WTC11 (cell line): Measurements from ENCODE around the gene FGF8. TPM values are rescaled to one million over a fixed set of nuclear protein-coding genes. Genes with fewer than 3 reads are reported as not detected.

Source experiments
- ATF2 ChIP-seq: sonication (generic); formaldehyde crosslinking; IDR thresholded peaks from 2 replicates; pipeline ENCODE4 v1.8.1; 2022; ENCODE audit warnings: low read depth, missing genetic modification reagents, borderline replicate concordance
- ATF3 ChIP-seq: sonication (generic); formaldehyde crosslinking; conservative IDR thresholded peaks from 2 replicates; pipeline ENCODE4 v1.8.1; 2022; ENCODE audit warnings: mild to moderate bottlenecking, missing genetic modification reagents
- E2F1 ChIP-seq: sonication (generic); formaldehyde crosslinking; IDR thresholded peaks from 2 replicates; pipeline ENCODE4 v1.8.0; 2022; ENCODE audit warnings: mild to moderate bottlenecking, missing genetic modification reagents
- FOXP1 ChIP-seq: sonication (generic); formaldehyde crosslinking; IDR thresholded peaks from 2 replicates; pipeline ENCODE4 v1.8.0; 2022; ENCODE audit warnings: missing genetic modification reagents, mild to moderate bottlenecking, moderate library complexity, borderline replicate concordance
- GABPB1 ChIP-seq: sonication (generic); formaldehyde crosslinking; IDR thresholded peaks from 2 replicates; pipeline ENCODE4 v1.8.1; 2023; ENCODE audit warnings: mild to moderate bottlenecking, missing genetic modification reagents
- HMGXB4 ChIP-seq: sonication (generic); formaldehyde crosslinking; IDR thresholded peaks from 2 replicates; pipeline ENCODE4 v1.8.1; 2023; ENCODE audit warnings: mild to moderate bottlenecking, moderate library complexity, missing genetic modification reagents
- JAZF1 ChIP-seq: fragments of 250-450 bp; sonication (Bioruptor Pico); IDR thresholded peaks from 2 replicates; pipeline ENCODE4 v1.9.0; 2021; ENCODE audit warnings: moderate library complexity, mild to moderate bottlenecking, inconsistent platforms
- JUN ChIP-seq: sonication (generic); formaldehyde crosslinking; IDR thresholded peaks from 2 replicates; pipeline ENCODE4 v1.8.0; 2023; ENCODE audit warnings: mild to moderate bottlenecking, missing genetic modification reagents
- NFE2L1 ChIP-seq: sonication (generic); formaldehyde crosslinking; IDR thresholded peaks from 2 replicates; pipeline ENCODE4 v1.8.1; 2023; ENCODE audit warnings: missing genetic modification reagents
- NR1H2 ChIP-seq: sonication (generic); formaldehyde crosslinking; IDR thresholded peaks from 2 replicates; pipeline ENCODE4 v1.9.0; 2021; ENCODE audit warnings: mild to moderate bottlenecking, moderate library complexity, missing genetic modification reagents
- NR2C2 ChIP-seq: sonication (generic); formaldehyde crosslinking; IDR thresholded peaks from 2 replicates; pipeline ENCODE4 v1.8.0; 2022; ENCODE audit warnings: mild to moderate bottlenecking, missing genetic modification reagents
- USF2 ChIP-seq: sonication (generic); formaldehyde crosslinking; IDR thresholded peaks from 2 replicates; pipeline ENCODE4 v1.8.1; 2023; ENCODE audit warnings: mild to moderate bottlenecking, missing genetic modification reagents, moderate library complexity
- ZNF138 ChIP-seq: sonication (generic); formaldehyde crosslinking; conservative IDR thresholded peaks from 2 replicates; pipeline ENCODE4 v1.8.1; 2022; ENCODE audit warnings: mild to moderate bottlenecking, moderate library complexity, missing genetic modification reagents
- ZNF232 ChIP-seq: sonication (generic); formaldehyde crosslinking; IDR thresholded peaks from 2 replicates; pipeline ENCODE4 v1.8.0; 2022; ENCODE audit warnings: mild to moderate bottlenecking, missing genetic modification reagents
- ZSCAN18 ChIP-seq: fragments of 250-450 bp; sonication (Bioruptor Pico); IDR thresholded peaks from 2 replicates; pipeline ENCODE4 v2.1.2; 2022; ENCODE audit warnings: mild to moderate bottlenecking, moderate library complexity
- total RNA-seq: library from RNA; stranded (reverse); gene quantifications from 3 replicates; pipeline ENCODE4 v1.2.3, GENCODE V29; 2021
- TF ChIP-seq, protein P1 (sequence below): sonication (generic); formaldehyde crosslinking; IDR thresholded peaks from 2 replicates; pipeline ENCODE4 v1.8.1; 2023; ENCODE audit warnings: mild to moderate bottlenecking, missing genetic modification reagents, borderline replicate concordance
- TF ChIP-seq, protein P2 (sequence below): sonication (generic); formaldehyde crosslinking; IDR thresholded peaks from 2 replicates; pipeline ENCODE4 v1.8.1; 2023; ENCODE audit warnings: mild to moderate bottlenecking, missing genetic modification reagents
- TF ChIP-seq, protein P3 (sequence below): sonication (generic); formaldehyde crosslinking; IDR thresholded peaks from 2 replicates; pipeline ENCODE4 v1.8.1; 2022; ENCODE audit warnings: mild to moderate bottlenecking, moderate library complexity, missing genetic modification reagents

FGF8 gene
- total RNA-seq, 1 experiment from 2014 or later = 28.9 TPM

- TF ChIP-seq, protein P1, sequence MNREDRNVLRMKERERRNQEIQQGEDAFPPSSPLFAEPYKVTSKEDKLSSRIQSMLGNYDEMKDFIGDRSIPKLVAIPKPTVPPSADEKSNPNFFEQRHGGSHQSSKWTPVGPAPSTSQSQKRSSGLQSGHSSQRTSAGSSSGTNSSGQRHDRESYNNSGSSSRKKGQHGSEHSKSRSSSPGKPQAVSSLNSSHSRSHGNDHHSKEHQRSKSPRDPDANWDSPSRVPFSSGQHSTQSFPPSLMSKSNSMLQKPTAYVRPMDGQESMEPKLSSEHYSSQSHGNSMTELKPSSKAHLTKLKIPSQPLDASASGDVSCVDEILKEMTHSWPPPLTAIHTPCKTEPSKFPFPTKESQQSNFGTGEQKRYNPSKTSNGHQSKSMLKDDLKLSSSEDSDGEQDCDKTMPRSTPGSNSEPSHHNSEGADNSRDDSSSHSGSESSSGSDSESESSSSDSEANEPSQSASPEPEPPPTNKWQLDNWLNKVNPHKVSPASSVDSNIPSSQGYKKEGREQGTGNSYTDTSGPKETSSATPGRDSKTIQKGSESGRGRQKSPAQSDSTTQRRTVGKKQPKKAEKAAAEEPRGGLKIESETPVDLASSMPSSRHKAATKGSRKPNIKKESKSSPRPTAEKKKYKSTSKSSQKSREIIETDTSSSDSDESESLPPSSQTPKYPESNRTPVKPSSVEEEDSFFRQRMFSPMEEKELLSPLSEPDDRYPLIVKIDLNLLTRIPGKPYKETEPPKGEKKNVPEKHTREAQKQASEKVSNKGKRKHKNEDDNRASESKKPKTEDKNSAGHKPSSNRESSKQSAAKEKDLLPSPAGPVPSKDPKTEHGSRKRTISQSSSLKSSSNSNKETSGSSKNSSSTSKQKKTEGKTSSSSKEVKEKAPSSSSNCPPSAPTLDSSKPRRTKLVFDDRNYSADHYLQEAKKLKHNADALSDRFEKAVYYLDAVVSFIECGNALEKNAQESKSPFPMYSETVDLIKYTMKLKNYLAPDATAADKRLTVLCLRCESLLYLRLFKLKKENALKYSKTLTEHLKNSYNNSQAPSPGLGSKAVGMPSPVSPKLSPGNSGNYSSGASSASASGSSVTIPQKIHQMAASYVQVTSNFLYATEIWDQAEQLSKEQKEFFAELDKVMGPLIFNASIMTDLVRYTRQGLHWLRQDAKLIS (CRISPR knock-in tag) = no peak
- TF ChIP-seq HMGXB4 (CRISPR knock-in tag) = peak; percentile 38; the same call in 1 of the 2 replicates
- TF ChIP-seq, protein P2, sequence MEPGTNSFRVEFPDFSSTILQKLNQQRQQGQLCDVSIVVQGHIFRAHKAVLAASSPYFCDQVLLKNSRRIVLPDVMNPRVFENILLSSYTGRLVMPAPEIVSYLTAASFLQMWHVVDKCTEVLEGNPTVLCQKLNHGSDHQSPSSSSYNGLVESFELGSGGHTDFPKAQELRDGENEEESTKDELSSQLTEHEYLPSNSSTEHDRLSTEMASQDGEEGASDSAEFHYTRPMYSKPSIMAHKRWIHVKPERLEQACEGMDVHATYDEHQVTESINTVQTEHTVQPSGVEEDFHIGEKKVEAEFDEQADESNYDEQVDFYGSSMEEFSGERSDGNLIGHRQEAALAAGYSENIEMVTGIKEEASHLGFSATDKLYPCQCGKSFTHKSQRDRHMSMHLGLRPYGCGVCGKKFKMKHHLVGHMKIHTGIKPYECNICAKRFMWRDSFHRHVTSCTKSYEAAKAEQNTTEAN = peak; percentile 68; the same call in 1 of the 2 replicates
- TF ChIP-seq FOXP1 (CRISPR knock-in tag) = peak; percentile 89; the same call in 1 of the 2 replicates
- no peak for TF ChIP-seq GABPB1 (CRISPR knock-in tag)
- TF ChIP-seq NR2C2 (CRISPR knock-in tag) = no peak
- peak; percentile 55; the same call in 1 of the 2 replicates for TF ChIP-seq JUN (CRISPR knock-in tag)
- no peak for TF ChIP-seq NR1H2 (CRISPR knock-in tag)
- peak; percentile 85 for TF ChIP-seq ZNF232 (CRISPR knock-in tag)
- TF ChIP-seq, protein P3, sequence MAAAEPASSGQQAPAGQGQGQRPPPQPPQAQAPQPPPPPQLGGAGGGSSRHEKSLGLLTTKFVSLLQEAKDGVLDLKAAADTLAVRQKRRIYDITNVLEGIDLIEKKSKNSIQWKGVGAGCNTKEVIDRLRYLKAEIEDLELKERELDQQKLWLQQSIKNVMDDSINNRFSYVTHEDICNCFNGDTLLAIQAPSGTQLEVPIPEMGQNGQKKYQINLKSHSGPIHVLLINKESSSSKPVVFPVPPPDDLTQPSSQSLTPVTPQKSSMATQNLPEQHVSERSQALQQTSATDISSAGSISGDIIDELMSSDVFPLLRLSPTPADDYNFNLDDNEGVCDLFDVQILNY (CRISPR knock-in tag) = no peak; the same call in 1 of the 2 replicates
- TF ChIP-seq ATF3 (CRISPR knock-in tag) = 0 out of 2 replicates have a peak, but pooled peaks have one; percentile 41
- TF ChIP-seq E2F1 (CRISPR knock-in tag) = no peak; the same call in 1 of the 2 replicates
- TF ChIP-seq ATF2 (CRISPR knock-in tag) = peak; percentile 72; the same call in 1 of the 2 replicates
- no peak for TF ChIP-seq JAZF1 (CRISPR knock-in tag)
- no peak; the same call in 1 of the 2 replicates for TF ChIP-seq ZNF138 (CRISPR knock-in tag)
- TF ChIP-seq ZSCAN18 (CRISPR knock-in tag) = no peak
- TF ChIP-seq NFE2L1 (CRISPR knock-in tag) = peak; percentile 95
- TF ChIP-seq USF2 = peak; percentile 42; the same call in 1 of the 2 replicates
These were observed 1.2 kb downstream of the FGF8 start (continued) for GRCh38 chr10:101774589-101775272.
